NCI-H2081 treated with DMSO at 0.1 percent for 48 hours (cell line): ENCODE measurements around the gene ZNF581.

ENCODE experiments used
- DNase-seq: peaks from one replicate; lab custom pipeline; 2025; lab: John Stamatoyannopoulos, UW

Gene ZNF581

DNA sequence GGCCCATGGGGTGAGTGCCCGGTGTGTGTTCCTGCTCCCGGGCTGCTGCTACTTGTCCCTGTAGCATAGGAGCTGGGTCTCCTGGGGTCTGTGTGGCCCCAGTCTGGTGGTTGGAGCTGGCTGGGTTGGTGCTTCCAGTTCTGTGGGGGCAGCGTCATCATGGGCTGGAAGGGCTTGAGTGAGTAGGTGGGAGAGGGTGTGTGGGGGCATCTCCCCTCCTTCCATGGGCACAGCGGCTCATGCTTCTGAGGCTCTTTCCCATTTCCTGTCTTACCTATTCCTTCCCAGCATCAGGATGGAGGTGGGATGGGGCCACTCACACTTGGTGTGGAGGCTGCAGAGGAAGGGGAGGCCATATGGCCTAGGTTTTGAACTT, 23.5 kb downstream of the ZNF581 start:
- no peak for DNase-seq

- DNase-seq, result no peak
Observed at GRCh38 chr19:55667511-55667910, 24.1 kb downstream of the ZNF581 start.

GRCh38 chr19:55667958-55668357, 24.5 kb downstream of the ZNF581 start:
- DNase-seq, result no peak

DNA sequence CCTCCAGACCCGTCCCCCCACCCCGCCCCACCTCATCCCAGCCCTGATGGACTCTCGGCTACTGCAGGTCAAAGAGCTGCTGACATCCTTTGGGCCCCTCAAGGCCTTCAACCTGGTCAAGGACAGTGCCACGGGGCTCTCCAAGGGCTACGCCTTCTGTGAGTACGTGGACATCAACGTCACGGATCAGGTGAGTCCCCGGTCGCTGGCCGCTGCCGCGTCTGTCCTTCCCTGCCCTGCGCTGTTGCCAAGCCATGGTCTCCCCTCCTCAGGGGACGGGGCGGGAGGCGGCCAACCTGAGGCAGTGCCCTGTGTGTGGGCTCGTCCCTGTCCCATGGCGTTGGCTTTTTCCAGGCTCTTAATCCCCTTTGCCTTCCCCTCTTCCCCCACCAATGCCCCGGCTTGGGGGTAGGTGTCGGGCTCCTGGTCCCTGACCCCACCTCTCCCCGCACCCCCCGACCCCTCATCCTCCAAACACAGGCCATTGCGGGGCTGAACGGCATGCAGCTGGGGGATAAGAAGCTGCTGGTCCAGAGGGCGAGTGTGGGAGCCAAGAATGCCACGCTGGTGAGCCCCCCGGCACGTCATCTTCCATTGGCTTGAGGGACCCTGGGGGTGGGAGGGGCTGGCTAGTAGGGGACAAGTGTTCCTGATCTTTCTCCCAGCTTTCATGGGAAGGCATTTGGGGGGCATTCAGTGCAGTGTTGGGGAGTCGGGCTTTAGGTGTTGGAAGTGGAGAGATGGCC, 25.3 kb downstream of the ZNF581 start:
- DNase-seq, result no peak

GRCh38 chr19:55669418-55670279, 26.2 kb downstream of the ZNF581 start:
- DNase-seq, result no peak

GRCh38 chr19:55670280-55671053, 27.0 kb downstream of the ZNF581 start:
- no peak for DNase-seq

DNA sequence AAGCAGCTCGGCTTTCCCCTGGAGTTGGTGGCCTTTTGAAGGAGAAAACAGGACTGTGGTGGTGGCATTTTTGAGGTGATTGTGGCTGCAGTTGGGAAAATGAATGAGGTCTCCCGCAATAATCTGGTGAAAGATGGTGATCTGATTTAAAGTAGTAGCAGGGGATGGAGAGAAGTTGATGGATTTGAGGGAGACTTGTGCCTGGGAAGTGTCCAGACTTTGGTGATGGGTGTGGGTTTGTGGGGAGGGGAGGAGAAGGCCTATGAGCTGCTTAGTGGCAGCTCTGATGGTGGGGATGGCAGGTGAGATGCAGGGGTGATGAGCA, 27.6 kb downstream of the ZNF581 start:
- no peak for DNase-seq

GRCh38 chr19:55672418-55672817, 29.0 kb downstream of the ZNF581 start:
- no peak for DNase-seq

DNA sequence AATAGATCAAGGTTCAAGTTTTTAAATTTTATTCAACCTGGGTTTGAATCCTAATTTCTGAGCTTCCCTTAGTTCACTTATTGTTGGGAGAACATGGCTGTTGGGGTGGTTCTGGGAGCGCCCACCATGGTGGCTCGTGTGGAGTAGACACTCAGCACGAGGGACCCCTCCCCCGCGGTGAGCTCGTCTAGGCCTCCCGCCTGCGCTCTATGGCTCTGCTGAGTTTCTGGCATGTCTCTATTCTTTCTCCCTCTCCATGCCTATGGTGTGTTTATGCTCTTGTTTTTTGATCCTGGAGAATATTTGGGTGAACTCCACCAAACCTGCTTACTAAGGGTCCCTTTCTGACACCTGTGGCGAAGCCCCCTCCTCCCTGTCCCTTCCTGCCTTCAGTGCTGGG, 30.0 kb downstream of the ZNF581 start:
- DNase-seq, result no peak

DNA sequence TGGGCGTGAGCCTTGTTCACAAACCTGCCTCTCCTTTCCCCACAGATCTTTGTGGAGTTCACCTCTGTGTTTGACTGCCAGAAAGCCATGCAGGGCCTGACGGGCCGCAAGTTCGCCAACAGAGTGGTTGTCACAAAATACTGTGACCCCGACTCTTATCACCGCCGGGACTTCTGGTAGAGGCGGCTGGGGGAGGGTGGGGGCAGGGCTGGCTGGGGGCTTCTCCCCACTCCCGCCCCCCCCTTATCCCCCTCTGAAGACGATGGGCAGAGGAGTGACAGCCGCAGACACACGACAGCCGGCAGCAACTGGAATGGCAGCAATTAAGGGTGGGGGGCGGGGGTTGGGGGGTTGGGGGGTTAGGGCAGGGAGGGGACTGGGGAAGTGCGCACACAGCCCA, 30.4 kb downstream of the ZNF581 start:
- no peak for DNase-seq

DNA sequence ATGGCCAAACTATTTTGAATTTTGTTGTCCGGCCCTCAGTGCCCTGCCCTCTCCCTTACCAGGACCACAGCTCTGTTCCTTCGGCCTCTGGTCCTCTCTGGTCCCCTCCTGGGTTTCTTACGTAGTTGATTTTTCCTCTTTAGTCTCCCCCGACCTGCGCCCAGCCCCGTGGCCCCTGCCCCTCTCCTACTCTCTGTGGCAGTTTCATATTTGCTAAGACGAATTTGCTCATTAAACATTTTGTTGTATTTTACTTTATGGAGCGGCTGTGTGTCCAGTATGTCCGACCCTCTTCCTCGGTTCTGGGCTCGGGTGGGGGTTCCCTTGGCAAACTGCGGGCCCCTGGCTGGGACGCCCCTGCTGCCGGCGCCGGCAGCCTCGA, 31.0 kb downstream of the ZNF581 start:
- no peak for DNase-seq

GRCh38 chr19:55674841-55675660, 31.6 kb downstream of the ZNF581 start, which contains the start of gene EPN1:
EPN1 (plus strand) TSS chr19:55675226; CDS start chr19:55678628, 3,402 bp downstream.
- DNase-seq, result peak; percentile 81

DNA sequence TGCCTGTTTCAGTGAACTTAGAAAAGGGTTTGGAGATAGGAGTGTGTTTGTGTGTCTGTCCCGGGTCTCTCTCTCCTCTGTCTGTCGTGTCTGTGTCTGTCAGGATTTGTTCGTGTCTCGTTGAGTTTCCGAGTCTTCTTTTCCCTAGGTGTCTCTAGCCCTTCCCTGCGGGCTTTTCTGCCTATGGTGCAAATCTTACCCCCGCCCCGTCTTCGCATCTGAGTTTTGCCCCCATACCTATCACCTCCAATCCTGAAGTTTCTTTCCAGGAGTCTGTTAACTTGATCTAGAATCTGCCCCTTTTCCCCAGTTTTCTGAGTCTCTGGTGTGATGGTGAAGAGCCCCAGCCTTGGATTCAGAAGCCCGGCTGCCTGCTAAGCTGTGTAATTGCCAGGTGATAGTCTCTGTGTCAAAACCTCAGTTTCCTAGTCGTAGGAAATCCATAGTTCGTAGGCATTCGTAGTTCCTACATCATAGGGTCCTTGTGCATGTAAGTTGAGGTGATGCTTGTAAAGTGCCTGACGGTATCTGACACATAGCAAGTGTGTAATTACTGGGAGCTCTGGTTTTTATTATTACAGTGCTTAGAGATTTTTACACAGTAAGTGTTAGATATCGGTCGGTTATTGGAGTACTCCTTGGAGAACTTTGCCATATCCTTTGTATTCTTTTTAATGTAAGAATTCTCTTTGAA, 32.4 kb downstream of the ZNF581 start:
- DNase-seq, result no peak

DNA sequence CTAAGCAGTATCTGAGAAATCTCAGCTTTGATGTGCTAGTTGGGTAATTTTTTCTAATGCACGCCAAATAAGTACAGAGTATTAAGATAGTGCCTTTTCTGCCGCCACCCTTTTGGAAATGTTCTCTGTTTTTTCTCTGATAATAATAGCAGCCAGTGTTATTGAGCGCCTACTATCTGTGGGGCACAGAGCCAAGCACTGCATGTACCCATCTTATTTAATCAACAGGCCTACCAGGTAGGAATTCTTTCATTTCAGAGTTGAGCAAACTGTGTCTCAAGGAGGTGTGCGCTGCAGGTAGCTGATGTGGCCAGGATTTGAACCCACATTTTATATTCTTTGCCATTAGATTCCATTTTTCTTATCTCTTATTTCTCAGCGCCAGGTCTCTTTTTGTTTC, 32.9 kb downstream of the ZNF581 start:
- no peak for DNase-seq

- DNase-seq, result no peak
Observed at GRCh38 chr19:55676889-55677505, 33.5 kb downstream of the ZNF581 start.

GRCh38 chr19:55677572-55678028, 34.2 kb downstream of the ZNF581 start:
- DNase-seq, result no peak

DNA sequence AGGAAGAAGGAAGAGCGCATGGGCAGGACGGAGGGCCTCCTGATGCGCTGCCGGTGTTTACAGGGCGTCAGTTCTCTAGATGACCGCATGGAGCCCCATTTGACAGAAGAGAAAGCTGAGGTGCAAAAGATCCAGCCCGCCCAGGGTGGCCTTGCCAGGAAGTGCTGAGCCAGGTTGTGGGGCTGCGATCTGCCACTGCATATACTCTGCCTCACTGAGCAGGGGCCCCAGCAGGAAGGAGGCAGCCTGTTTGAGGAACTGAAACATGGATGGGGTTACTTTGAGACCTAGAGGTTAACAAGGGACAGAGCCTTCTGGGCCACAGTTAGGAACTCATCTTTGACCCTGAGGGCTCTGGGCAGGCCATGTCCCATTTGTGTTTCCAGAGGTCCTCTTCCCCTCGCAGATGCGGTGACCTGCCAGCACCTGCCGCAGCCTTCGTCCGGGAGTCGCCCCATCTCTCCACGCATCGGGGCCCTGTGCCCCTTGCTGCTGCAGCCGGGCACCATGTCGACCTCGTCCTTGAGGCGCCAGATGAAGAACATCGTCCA, 34.7 kb downstream of the ZNF581 start:
- no peak for DNase-seq

GRCh38 chr19:55679343-55680257, 36.2 kb downstream of the ZNF581 start:
- DNase-seq, result no peak
